A375 (cell line): ENCODE measurements around the gene PMPCB. TPM values are rescaled to one million over a fixed set of nuclear protein-coding genes. Genes with fewer than 3 reads are reported as not detected.

Source experiments
- small RNA-seq: library from RNA; depleted of rRNA; stranded (forward); fragments of <200 nt; gene quantifications from one replicate; pipeline ENCODE3, GENCODE V24; 2014
- total RNA-seq: library from RNA; depleted of rRNA; stranded (reverse); fragments of >200 nt; shearing (Covaris generic); gene quantifications from 2 replicates; pipeline ENCODE4 v1.2.3, GENCODE V29; 2014; rRNA removed

The PMPCB gene
- total RNA-seq: 81.9 and 102 TPM in 2 replicates

GRCh38 chr7:103296901-103297836 lies at the start of gene PMPCB:
PMPCB (plus strand) TSS chr7:103297435; CDS start chr7:103297460, 25 bp downstream.

GRCh38 chr7:103344453-103345149 lies 47.4 kb downstream of the PMPCB start, which contains the start of gene DNAJC2:
DNAJC2 (minus strand) TSS chr7:103344767; CDS start chr7:103344622, 145 bp downstream.

GRCh38 chr7:103347507-103348267 lies 50.5 kb downstream of the PMPCB start, which contains the start of gene PSMC2:
PSMC2 (plus strand) TSS chr7:103347643; CDS start chr7:103347712, 69 bp downstream.

Small RNA genes within 50 kb of the gene (small RNA-seq; reads per million reads assigned to genes)
- not detected for gene RPS29P16

Other genes with a start within 250 kb of the PMPCB start
- gene FBXL13, start 222.6 kb upstream of the PMPCB start, total RNA-seq: 0.64 and 0.93 TPM in 2 replicates
- gene ARMC10, start 222.3 kb upstream of the PMPCB start, total RNA-seq: 28.5 and 31.9 TPM in 2 replicates
- gene NAPEPLD, start 148.3 kb upstream of the PMPCB start, total RNA-seq: 4.5 TPM in 2 replicates
- 44.4 and 47.1 TPM in 2 replicates for gene DNAJC2, start 47.3 kb downstream of the PMPCB start, total RNA-seq
- gene PSMC2, start 50.2 kb downstream of the PMPCB start, total RNA-seq: 164 and 189 TPM in 2 replicates
- not detected in 2 replicates for gene SLC26A5, start 148.8 kb downstream of the PMPCB start, total RNA-seq